Activated CD8-positive, alpha-beta memory T cell treated with anti-CD3 and anti-CD28 coated beads for 24 hours (primary cell): ENCODE data around the gene OXTR.
"Not testable (repeated sequence)": the region's sequence is repeated elsewhere in the genome, so short reads cannot be mapped to it uniquely, and the experiment has no call there.

Source experiments
- DNase-seq: peaks from one replicate; pipeline ENCODE4 v3.0.0-alpha.2; 2020

The OXTR gene

GRCh38 chr3:8739757-8740504 lies 29.5 kb downstream of the OXTR start:
- peak; percentile 26 for DNase-seq

- DNase-seq = no peak
Measured at GRCh38 chr3:8738639-8739038, 30.8 kb downstream of the OXTR start.

GRCh38 chr3:8737823-8738222 lies 31.6 kb downstream of the OXTR start:
- no peak for DNase-seq

GRCh38 chr3:8737301-8737700 lies 32.1 kb downstream of the OXTR start:
- DNase-seq = no peak

GRCh38 chr3:8736436-8736835 lies 33.0 kb downstream of the OXTR start:
- peak; percentile 15 for DNase-seq

GRCh38 chr3:8734908-8735307 lies 34.5 kb downstream of the OXTR start:
- no peak for DNase-seq

- DNase-seq = no peak
Measured at GRCh38 chr3:8734137-8734878, 35.1 kb downstream of the OXTR start.

GRCh38 chr3:8733332-8734094 lies 35.9 kb downstream of the OXTR start, which contains the start of gene CAV3:
Gene CAV3, plus strand, starts transcription at chr3:8733802. Its CDS starts 75 bp downstream, at chr3:8733877.
- no peak for DNase-seq

- DNase-seq = no peak
Measured at GRCh38 chr3:8732413-8732812, 37.0 kb downstream of the OXTR start.

GRCh38 chr3:8730656-8731055 lies 38.8 kb downstream of the OXTR start:
- peak; percentile 19 for DNase-seq

- DNase-seq = no peak
Measured at GRCh38 chr3:8729479-8729878, 39.9 kb downstream of the OXTR start.

GRCh38 chr3:8727605-8728512 lies 41.6 kb downstream of the OXTR start:
- no peak for DNase-seq

- DNase-seq = no peak
Measured at GRCh38 chr3:8724108-8724752, 45.2 kb downstream of the OXTR start.

GRCh38 chr3:8723612-8724011 lies 45.8 kb downstream of the OXTR start:
- no peak for DNase-seq

- DNase-seq = no peak
Measured at GRCh38 chr3:8722808-8723207, 46.6 kb downstream of the OXTR start.

- DNase-seq = not testable (repeated sequence)
Measured at GRCh38 chr3:8715757-8716156, 53.7 kb downstream of the OXTR start.

- DNase-seq = no peak
Measured at GRCh38 chr3:8713901-8714759, 55.3 kb downstream of the OXTR start.

GRCh38 chr3:8712908-8713255 lies 56.5 kb downstream of the OXTR start:
- DNase-seq = no peak

- no peak for DNase-seq
Measured at GRCh38 chr3:8712045-8712907, 57.1 kb downstream of the OXTR start.
